ENCODE results near the gene RPL6.
A peak's percentile ranks its signal among the peaks of the same experiment; 100 is the strongest.
"Not testable (repeated sequence)": the region's sequence is repeated elsewhere in the genome, so short reads cannot be mapped to it uniquely, and the experiment has no call there.

RPL6 gene

DNA sequence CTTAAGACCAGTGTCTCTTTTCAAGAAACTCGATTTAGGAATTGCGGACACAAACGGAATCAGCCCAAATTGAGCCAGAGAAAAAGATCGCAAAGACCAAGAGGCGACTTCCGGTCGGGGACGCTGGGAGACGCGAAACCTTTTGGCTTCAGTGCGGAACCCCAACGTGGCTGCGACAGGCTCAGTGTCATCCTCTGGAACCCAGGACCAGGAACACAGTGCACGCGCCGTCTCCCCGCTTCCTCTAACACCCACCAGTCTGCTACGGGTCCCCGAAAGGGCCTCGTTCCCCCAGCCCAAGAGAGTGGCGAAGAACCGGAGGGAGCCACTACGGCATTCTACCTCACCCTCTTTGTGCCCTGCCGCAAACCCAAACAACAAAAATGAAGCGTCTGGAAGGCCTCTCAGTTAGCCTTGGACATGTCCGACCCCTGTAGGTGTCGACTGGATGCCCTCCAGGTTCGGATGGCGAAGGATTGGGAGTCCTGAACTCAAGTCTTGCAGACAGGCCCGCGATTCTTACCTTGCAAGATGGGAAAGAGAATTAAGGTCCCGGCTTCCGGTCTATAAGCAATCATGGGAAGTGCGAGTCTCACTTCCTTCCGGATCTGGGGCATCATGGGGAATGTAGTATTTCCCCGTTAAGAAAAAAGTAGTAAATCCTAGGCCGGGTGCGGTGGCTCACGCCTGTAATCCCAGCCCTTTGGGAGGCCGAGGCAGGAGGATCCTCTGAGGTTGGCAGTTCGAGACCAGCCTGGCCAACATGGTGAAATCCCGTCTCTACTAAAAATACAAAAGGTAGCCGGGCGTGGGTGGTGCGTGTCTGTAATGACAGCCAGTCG is at the start of gene RPL6:
Gene RPL6, minus strand, starts transcription at position 542 of the 842 bp plus-strand sequence. CDS start 949 bp downstream, outside the sequence.
- peak; percentile 89 for DNase-seq (ENCODE audit: low spot score)

DNA sequence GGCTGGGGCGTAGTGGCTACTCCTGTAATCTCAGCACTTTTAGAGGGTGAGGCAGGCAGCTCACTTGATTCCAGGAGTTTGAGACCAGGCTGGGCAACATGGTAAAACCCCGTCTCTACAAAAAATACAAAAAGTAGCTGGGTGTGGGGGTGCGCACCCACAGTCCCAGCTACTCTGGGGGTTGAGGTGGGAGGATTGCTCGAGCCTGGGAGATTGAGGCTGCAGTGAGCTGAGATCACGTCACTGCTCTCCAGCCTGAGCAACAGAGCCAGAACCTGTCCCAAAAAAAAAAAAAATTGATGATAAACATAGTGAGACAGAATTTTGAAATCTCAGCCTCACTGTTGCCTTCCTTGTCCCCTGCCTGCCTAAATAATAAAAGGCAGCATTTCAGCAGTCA is 49.3 kb upstream of the RPL6 start:
- DNase-seq (ENCODE audit: low spot score) = no peak

DNA sequence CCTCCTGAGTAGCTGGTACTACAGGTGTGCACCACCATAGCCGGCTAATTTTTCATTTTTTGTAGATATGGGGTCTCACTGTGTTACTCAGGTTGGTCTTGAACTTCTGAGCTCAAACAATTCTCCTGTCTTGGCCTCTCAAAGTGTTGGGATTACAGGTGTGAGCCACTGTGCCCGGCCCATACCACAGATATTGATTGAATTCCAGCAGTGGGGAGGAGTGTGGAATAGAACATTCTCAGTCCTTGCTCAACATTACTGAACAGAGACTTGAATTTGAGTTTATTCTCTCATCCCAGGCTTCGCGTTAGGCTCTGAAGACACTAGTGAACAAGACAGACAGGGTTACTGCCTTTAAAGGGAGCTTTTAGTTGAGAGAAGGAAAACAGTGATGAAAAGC is 48.9 kb upstream of the RPL6 start:
- DNase-seq (ENCODE audit: low spot score) = no peak

DNA sequence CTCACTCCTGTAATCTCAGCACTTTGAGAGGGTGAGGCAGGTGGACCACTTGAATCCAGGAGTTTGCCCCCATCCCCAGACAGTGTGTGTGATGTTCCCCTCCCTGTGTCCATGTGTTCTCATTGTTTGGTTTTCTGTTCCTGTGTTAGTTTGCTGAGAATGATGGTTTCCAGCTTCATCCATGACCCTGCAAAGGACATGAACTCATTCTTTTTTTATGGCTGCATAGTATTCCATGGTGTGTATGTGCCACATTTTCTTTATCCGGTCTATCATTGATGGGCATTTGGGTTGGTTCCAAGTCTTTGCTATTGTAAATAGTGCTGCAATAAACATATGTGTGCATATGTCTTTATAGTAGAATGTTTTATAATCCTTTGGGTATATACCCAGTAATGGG is 47.7 kb upstream of the RPL6 start:
- DNase-seq (ENCODE audit: low spot score) = not testable (repeated sequence)

DNA sequence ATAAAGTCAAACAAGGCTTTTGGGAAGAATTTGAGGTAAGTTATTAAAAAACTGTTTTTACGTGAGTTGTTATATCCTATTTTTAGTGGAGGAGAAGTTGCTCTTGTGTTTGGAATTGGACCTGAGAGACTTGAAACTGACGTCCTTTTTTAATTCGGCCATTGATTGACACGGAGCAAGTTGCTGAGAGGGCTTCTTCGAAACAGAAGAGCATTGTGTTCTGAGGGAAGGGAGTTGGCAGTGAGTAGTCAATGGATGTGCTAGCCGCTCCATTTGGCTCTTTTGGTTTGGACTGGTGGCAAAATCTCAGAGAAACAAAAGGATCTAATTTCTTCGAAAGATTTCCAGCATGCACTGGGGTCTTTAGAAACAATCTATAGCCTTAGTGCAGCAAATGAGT is 46.6 kb upstream of the RPL6 start:
- no peak for DNase-seq (ENCODE audit: low spot score)

DNA sequence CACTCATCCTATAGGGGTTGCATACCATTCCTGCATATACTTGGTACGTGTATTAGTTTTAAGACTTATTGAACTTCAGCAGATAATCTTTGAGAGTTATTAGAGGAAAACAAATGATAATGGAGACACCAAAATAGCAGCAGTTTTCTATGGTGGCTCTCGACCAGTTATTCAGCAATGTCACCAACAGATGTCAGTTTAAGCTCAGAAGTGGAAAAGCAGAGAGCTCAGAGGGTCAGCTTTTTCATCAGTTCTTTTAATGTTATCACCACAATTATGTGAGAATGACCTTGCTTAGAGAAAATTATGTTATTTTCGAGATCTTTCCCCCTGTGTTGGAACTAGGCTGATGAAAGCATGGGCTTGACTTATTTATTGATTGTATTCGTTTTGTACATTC is 41.3 kb upstream of the RPL6 start:
- DNase-seq (ENCODE audit: low spot score) = no peak

DNA sequence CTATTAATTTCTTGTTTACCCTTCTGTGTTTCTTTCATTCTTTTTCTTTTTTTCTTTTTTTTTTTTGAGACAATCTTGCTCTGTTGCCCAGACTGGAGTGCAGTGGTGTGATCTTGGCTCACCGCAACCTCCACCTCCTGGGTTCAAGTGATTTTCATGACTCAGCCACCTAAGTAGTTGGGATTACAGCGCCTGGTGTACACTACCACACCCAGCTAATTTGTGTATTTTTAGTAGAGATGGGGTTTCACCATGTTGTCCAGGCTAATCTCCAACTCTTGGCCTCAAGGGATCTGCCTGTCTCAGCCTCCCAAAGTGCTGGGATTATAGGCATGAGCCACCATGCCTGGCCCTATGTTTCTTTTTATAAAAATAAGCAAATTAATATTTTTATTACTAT is 38.8 kb upstream of the RPL6 start:
- DNase-seq (ENCODE audit: low spot score) = not testable (repeated sequence)

DNA sequence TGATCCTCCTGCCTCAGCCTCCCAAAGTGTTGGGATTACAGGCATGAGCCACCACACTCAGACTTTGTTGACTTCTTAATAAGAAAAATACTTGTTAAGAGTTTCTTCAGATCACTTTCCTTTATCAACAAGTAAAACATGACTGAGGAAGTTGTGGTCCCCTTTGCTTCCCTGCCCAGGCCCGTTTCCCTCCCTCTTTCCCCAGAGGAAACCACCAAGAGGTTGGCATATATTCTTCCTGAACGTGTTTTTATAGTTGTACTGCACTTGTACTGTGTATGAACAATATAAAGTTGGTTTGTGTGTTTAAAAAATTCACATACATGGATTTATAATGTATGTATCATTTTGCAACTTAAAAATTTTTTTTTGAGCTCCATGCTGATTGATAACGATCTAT is 37.7 kb upstream of the RPL6 start:
- DNase-seq (ENCODE audit: low spot score) = no peak

DNA sequence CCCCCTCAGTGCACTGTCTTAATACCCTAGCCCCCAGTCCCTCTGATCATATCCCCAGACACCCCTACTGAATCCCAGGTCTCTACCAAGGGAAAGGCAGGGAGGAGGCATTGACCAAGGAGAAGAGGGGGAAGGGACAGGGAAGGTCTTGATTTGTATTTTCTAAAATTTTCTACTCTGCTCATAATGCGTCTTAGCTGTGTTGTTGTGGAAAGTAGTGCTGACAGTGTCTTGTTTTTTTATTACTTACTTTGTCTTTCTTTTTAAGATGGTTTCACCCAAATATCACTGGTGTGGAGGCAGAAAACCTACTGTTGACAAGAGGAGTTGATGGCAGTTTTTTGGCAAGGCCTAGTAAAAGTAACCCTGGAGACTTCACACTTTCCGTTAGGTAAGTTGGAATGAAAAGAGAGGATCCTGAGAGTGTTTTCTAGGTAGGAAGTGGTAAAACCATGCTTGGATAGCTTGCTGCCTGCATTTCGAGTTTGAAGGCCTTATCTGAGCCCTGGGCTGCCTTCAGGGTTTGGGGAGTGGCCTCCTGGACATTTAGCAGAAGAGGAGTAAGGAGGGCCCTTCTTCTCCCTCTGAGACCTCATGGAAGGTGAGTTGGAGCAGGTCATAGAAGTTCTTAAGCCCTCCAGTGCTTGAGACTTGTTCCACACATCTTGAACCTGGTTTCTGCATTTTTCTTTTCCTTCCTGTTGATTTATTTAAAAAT is 36.8 kb upstream of the RPL6 start:
- DNase-seq (ENCODE audit: low spot score) = no peak

DNA sequence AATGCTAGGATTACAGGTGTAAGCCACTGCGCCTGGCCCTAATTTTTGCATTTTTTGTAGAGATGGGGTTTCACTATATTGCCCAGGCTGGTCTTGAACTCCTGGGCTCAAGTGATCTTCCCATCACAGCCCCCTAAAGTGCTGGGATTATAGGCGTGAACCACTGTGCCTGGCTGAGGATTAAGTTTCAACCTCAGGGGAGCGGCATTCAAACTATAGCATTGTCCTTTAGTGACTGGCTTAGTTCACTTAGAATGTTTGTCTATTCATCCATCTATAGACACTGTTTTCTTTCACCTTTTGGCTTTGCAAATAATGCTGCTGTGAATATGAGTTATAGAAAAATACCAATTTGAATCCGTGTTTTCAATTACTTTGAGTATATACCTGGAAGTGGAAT is 34.5 kb upstream of the RPL6 start:
- DNase-seq (ENCODE audit: low spot score) = no peak

DNA sequence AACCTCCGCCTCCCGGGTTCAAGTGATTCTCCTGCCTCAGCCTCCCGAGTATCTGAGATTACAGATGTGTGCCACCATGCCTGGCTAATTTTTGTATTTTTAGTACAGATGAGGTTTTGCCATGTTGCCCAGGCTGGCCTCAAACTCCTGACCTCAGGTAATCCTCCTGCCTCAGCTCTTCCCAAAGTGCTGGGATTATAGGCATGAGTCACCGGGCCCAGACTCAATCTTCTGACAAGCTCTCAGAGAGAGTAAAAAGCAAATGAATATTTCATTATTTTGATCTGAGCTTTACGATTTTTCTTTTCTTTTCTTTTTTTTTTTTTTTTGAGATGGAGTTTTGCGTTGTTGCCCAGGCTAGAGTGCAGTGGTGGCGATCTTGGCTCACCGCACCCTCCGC is 31.2 kb upstream of the RPL6 start:
- DNase-seq (ENCODE audit: low spot score) = not testable (repeated sequence)

DNA sequence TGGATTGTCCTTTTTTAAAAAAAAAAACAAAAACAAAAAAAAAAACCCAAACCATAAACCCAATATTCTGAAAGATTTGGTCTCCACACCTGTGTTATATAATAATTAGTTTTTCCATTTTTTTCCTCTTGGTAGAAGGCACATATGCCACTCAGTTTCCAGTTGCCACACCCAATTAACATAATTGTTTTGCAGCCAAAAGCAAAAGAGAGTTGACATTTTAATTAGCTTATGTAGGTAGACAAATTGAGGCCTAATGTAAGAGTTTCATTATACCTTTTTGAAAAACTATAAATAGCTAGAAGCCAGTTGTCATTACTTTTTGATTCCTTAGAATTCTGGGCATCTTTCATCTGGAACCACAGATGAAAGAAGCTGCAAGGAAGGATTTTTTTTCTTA is 30.4 kb upstream of the RPL6 start:
- DNase-seq (ENCODE audit: low spot score) = no peak

DNA sequence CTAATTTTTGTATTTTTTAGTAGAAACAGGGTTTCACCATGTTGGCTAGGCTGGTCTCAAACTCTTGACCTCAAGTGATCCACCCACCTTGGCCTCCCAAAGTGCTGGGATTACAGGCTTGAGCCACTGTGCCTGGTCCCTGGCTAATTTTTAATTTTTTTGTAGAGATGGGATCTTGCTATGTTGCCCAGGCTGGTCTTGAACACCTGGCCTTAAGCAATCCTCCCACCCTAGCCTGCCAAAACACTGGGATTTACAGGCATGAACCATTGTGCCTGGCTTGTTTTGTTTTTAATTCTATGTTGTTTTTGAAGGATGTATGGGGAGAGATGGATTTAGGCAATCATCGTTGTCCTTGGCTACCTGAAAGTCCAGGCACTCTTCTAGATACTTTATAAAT is 29.2 kb upstream of the RPL6 start:
- not testable (repeated sequence) for DNase-seq (ENCODE audit: low spot score)

DNA sequence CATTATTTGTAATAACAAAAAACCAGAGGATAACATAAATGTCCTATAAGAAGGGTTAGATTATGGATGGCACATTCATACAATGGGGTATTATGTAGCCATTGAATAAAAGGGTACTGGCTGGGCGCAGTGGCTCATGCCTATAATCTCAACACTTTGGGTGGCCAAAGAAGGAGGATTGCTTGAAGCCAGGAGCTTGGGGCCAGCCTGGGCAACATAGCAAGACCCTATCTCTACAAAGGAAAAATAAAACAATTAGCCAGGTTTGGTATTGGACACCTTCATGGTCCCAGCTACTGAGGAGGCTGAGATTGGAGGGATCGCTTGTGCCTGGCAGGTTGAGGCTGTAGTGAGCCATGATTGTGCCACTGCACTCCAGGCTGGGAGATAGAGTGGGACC is 24.1 kb upstream of the RPL6 start:
- DNase-seq (ENCODE audit: low spot score) = no peak

DNA sequence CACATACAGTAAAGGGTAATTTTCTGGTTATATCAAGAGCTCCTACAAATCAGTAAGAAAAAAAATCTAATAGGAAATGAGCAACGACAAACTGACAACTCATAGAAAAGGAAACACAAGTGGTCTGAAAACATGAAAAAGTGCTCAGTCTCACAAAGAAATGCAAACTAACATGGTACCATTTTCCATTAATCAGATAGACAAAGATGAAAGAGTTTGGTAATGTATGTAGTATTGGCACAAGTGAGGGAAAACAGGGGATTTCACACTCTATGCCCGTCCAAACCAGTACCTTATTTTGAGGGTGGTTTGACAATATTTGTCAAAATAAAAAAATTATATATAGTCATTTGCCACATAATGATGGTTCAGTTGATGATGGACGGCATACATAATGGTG is 22.6 kb upstream of the RPL6 start:
- no peak for DNase-seq (ENCODE audit: low spot score)

DNA sequence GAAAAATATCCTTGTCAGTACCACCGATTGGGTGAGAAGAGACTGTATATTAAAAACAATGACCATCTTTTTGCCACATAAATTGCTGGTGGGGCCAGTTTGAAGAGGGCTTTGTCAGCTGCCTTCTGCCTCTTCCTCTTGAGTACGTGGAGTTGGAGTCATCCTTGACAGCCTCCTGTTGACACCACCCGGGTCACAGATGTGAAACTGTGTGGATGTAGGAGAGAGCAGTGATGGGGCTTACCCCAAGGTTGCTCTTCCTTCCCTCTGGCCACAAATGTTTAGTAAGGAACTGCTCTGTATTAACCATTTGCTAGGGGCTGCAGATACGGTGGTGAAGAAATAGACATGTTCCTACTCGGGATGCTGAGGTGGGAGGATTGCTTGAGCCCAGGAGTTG is 21.5 kb upstream of the RPL6 start:
- DNase-seq (ENCODE audit: low spot score) = no peak

DNA sequence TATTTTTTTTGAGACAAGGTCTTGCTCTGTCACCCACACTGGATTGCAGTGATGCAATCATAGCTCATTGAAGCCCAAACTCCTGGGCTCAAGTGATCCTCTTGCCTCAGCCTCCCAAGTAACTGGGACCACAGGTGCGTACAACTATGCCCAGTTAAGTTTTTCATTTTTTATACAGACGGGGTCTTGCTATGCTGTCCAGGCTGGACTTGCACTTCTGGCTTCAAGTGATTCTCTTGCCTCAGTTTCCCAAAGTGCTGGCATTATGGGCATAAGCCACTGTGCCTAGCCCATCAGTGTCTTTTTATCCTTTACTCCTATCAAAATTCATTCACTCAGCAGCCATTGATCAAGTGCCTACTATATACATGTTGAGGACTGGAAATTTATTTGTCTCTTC is 18.4 kb upstream of the RPL6 start:
- no peak for DNase-seq (ENCODE audit: low spot score)

DNA sequence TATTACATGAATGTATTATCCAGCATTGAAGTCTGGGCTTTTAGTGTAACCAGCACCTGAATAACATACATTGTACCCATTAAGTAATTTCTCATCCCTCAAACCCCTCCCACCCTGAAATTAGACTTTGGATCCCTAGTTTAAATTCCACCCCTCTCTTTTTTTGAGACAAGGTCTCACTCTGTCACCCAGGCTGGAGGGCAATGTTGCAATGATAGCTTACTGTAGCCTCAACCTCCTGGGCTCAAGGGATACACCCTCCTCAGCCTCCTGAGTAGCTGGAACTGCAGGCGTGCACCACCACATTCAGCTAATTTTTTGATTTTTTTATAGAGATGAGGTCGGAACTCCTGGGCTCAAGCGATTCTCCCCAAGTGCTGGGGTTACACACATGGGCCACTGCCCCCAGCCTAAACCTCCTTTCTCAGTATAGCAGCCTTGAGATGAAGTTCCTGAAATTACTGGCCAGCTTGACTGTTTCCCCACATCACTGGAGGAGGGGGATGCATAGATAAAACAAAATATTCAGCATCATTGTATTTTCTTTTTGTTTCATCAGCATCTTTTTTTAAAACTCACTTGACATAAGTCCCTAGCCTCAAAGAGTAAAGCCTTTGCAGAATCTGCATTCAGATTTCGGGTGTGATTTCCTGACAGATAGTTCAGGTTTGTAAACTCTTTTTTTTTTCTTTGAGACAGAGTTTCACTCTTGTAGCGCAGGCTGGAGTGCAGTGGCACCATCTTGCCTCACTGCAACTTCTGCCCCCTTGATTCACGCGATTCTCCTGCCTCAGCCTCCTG is 16.4 kb upstream of the RPL6 start:
- no peak for DNase-seq (ENCODE audit: low spot score)

DNA sequence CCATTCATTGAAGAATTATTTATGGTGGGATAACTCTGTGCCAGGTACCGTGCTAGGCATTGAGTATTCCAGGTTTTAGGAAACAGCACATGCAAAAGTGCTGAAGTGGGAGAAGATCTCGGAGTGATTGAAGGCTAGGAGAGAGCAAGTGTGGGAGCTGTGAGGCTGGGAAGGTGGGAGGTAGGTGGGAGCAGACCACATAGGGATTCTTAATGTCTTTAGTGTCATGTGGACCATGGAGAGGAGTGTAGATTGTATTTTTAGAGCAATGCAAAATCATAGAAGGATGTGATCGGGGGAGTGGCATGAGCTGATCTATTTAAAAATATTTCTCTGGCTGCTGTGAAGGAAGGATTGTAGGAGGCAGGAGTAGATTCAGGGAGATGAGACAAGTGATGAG is 14.7 kb upstream of the RPL6 start:
- DNase-seq (ENCODE audit: low spot score) = no peak

DNA sequence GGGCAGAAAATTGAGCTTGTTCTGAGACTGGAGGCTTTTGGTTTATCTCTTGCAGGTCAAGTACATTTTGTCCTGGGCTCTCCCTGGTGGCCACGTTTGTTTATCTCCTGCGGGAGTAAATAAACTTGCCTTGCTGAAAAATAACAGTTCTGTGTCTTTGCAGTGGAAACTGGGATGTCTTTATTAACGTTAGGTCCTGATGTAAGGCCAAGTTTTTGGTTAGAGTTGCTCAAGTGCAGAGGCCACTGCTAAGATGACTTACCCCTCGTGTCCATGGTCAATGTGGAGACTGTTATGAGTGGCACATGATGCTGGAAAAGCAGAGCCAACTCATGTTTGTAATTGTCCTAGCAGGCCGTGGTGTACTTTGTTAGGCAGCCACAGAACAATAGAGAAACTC is 13.1 kb upstream of the RPL6 start:
- no peak for DNase-seq (ENCODE audit: low spot score)

DNA sequence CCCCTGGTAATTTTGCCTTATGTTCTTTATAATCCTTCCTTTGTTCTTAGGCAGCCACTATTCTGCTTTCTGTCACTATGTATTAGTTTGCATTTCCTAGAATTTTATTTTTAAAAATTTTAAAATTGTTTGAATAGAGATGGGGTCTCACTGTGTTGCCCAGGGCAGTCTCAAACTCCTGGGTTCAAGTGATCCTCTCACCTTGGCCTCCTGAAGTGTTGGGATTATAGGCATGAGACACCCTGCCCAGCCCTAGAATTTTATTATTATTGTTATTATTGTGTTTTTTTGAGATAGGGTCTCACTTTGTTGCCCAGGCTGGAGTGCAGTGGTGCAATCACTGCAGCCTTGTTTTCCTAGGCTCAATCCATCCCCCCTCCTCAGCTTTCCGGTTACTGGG is 12.0 kb upstream of the RPL6 start:
- no peak for DNase-seq (ENCODE audit: low spot score)

DNA sequence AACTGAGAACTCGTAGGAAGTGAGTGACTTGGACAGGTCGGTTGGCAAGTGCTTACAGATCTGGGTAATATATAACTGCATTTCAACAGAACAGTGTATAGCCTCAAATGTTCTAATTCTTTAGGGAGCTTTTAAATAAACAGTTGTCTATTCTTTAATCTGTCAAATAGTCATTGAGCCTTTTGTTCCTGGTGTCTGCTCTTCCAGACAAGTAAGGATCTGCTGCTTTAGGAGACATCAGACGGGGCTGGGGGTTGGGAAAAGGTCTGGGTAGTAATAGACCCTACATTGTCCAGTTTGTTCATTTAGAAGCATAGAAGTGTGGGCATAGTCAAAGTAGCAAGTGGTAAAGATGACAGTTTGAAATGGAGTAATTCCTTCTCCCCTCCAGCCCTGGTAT is 11.3 kb upstream of the RPL6 start:
- no peak for DNase-seq (ENCODE audit: low spot score)
